GM12878 (cell line): ENCODE data around the gene MCOLN1. TPM values are rescaled to one million over a fixed set of nuclear protein-coding genes. Genes with fewer than 3 reads are reported as not detected.

Experiments used
- ATAC-seq: fragments of 200-7000 bp; cut with Tn5 transposase; 3 replicates; pipeline ENCODE4 v1.9.1; 2020; ENCODE audit warnings: mild to moderate bottlenecking, moderate library complexity
- Bru-seq: library from RNA; stranded (reverse); fragments of 400-500 nt; gene quantifications from one replicate; lab custom pipeline; 2021; lab: Mats Ljungman, UMichigan
- BruChase-seq, 2 experiments: library from RNA; stranded (reverse); fragments of 400-500 nt; gene quantifications; one replicate each; lab custom pipeline; 2021; lab: Mats Ljungman, UMichigan
- BruUV-seq: library from RNA; stranded (reverse); fragments of 400-500 nt; replicated peaks from 2 replicates; lab custom pipeline; 2021; lab: Mats Ljungman, UMichigan
- CTCF ChIA-PET: fragments of 300-600 bp; sonication (Branson Sonifier 250); formaldehyde crosslinking; extraction: SDS; loops from one replicate; lab custom pipeline; 2021; ENCODE audit warnings: inconsistent platforms; lab: Yijun Ruan, JAX
- POLR2A ChIA-PET: fragments of 350-600 bp; formaldehyde crosslinking; extraction: SDS; loops from one replicate; lab custom pipeline; 2021; ENCODE audit warnings: inconsistent platforms; lab: Charles Lee
- RAD21 ChIA-PET: fragments of 300-600 bp; sonication (Branson Sonifier 250); formaldehyde crosslinking; loops from one replicate; lab custom pipeline; 2023; ENCODE audit warnings: antibody characterized with exemption; ENCODE audit not compliant: unreplicated experiment; lab: Charles Lee
- SMC1A ChIA-PET: fragments of 300-600 bp; sonication (Branson Sonifier 250); formaldehyde crosslinking; loops from one replicate; lab custom pipeline; 2023; ENCODE audit not compliant: unreplicated experiment, uncharacterized antibody; lab: Charles Lee
- DNase-seq: peaks from one replicate; pipeline ENCODE4 v3.0.0-alpha.2; 2011; ENCODE audit warnings: low read depth, low spot score
- FAIRE-seq: peaks from 3 replicates; lab custom pipeline; 2011; peaks lifted over from hg19 to GRCh38; lab: Jason Lieb, UNC
- H2AFZ ChIP-seq: 2 replicates; pipeline ENCODE4 v1.6.0; 2011; ENCODE audit warnings: low read depth, low read length, control low read depth; ENCODE audit not compliant: control insufficient read depth
- H3K27ac ChIP-seq: 2 replicates; pipeline ENCODE4 v1.5.1; 2011; ENCODE audit warnings: control low read depth; ENCODE audit not compliant: control insufficient read depth, insufficient read depth
- H3K27me3 ChIP-seq, 2 experiments: replicated peaks in 1 of 2; 2 replicates each; pipeline versions ENCODE4 v1.6.0 to v1.6.1; 2011; ENCODE audit warnings: low read length in 1 of 2; ENCODE audit not compliant: control insufficient read depth in 2 of 2, insufficient read depth in 2 of 2
- H3K36me3 ChIP-seq, 2 experiments: 2 replicates each; pipeline ENCODE4 v1.5.1; 2011; ENCODE audit warnings: low read length in 1 of 2; ENCODE audit not compliant: control insufficient read depth in 2 of 2, insufficient read depth in 2 of 2
- H3K4me1 ChIP-seq: 2 replicates; pipeline ENCODE4 v1.6.1; 2011; ENCODE audit warnings: mild to moderate bottlenecking, low read length, moderate library complexity, mixed read lengths; ENCODE audit not compliant: control insufficient read depth, insufficient read depth
- H3K4me2 ChIP-seq: 2 replicates; pipeline ENCODE4 v1.6.0; 2011; ENCODE audit warnings: control low read depth; ENCODE audit not compliant: control insufficient read depth, insufficient read depth
- H3K4me3 ChIP-seq: fragments of 200-600 bp; sonication (generic); 2 replicates; pipeline ENCODE4 v1.5.1; 2016
- H3K79me2 ChIP-seq: 2 replicates; pipeline ENCODE4 v1.6.0; 2011; ENCODE audit warnings: low read length; ENCODE audit not compliant: control insufficient read depth, insufficient read depth
- H3K9ac ChIP-seq: 2 replicates; pipeline ENCODE4 v1.8.0; 2011; ENCODE audit warnings: low read length, control low read depth, mixed read lengths; ENCODE audit not compliant: control insufficient read depth, insufficient read depth
- H3K9me3 ChIP-seq: replicated peaks from 3 replicates; pipeline ENCODE4 v1.5.1; 2011; ENCODE audit warnings: mild to moderate bottlenecking, low read length; ENCODE audit not compliant: control insufficient read depth, insufficient read depth
- H4K20me1 ChIP-seq: 2 replicates; pipeline ENCODE4 v1.6.0; 2011; ENCODE audit not compliant: control insufficient read depth, insufficient read depth
- CBFB ChIP-seq: IDR thresholded peaks from 2 replicates; pipeline ENCODE4 v1.6.1; 2016; ENCODE audit warnings: antibody characterized with exemption, low read depth
- CBX5 ChIP-seq: sonication (generic); IDR thresholded peaks from 2 replicates; pipeline ENCODE4 v1.6.1; 2016; ENCODE audit warnings: low read depth, moderate library complexity, mild to moderate bottlenecking, inconsistent platforms
- CHD4 ChIP-seq: fragments of 200-600 bp; sonication (generic); IDR thresholded peaks from 2 replicates; pipeline ENCODE4 v1.6.1; 2016; ENCODE audit warnings: mild to moderate bottlenecking
- DPF2 ChIP-seq: fragments of 450-650 bp; IDR thresholded peaks from 2 replicates; pipeline ENCODE4 v1.6.1; 2017; ENCODE audit warnings: mild to moderate bottlenecking
- E2F8 ChIP-seq: fragments of 450-650 bp; IDR thresholded peaks from 2 replicates; pipeline ENCODE4 v1.6.1; 2018; ENCODE audit warnings: mild to moderate bottlenecking, low read depth, moderate library complexity; ENCODE audit not compliant: partially characterized antibody
- IKZF2 ChIP-seq, 2 experiments: fragments of 450-650 bp; IDR thresholded peaks; 2 replicates each; pipeline ENCODE4 v1.6.1; 2017; ENCODE audit warnings: mild to moderate bottlenecking in 2 of 2, moderate library complexity in 2 of 2
- JUND ChIP-seq: IDR thresholded peaks from 2 replicates; pipeline ENCODE4 v1.6.1; 2012; ENCODE audit warnings: low read depth, mild to moderate bottlenecking, low read length, improper control_type of control experiment, moderate library complexity
- KDM1A ChIP-seq: fragments of 200-600 bp; sonication (generic); IDR thresholded peaks from 2 replicates; pipeline ENCODE4 v1.6.1; 2016; ENCODE audit warnings: borderline replicate concordance
- NFYA ChIP-seq: IDR thresholded peaks from 2 replicates; pipeline ENCODE4 v1.6.1; 2011; ENCODE audit warnings: low read depth, mild to moderate bottlenecking, low read length, improper control_type of control experiment, borderline replicate concordance
- NRF1 ChIP-seq: conservative IDR thresholded peaks from 2 replicates; pipeline ENCODE4 v1.6.1; 2011; ENCODE audit warnings: mild to moderate bottlenecking, low read depth, low read length, improper control_type of control experiment
- PML ChIP-seq: IDR thresholded peaks from 2 replicates; pipeline ENCODE4 v1.6.1; 2012; ENCODE audit warnings: low read length, inconsistent platforms
- POLR2AphosphoS2 ChIP-seq: IDR thresholded peaks from 2 replicates; pipeline ENCODE4 v1.6.1; 2011; ENCODE audit warnings: low read depth, mild to moderate bottlenecking, low read length, improper control_type of control experiment, moderate library complexity
- RB1 ChIP-seq: fragments of 450-650 bp; formaldehyde crosslinking; IDR thresholded peaks from 2 replicates; pipeline ENCODE4 v1.6.1; 2017; ENCODE audit warnings: mild to moderate bottlenecking, borderline replicate concordance
- RBBP5 ChIP-seq: fragments of 200-600 bp; sonication (generic); conservative IDR thresholded peaks from 2 replicates; pipeline ENCODE4 v1.6.1; 2016
- SIN3A ChIP-seq: IDR thresholded peaks from 2 replicates; pipeline ENCODE4 v1.6.1; 2012; ENCODE audit warnings: low read depth, low read length, improper control_type of control experiment
- ZNF207 ChIP-seq: fragments of 450-650 bp; IDR thresholded peaks from 2 replicates; pipeline ENCODE4 v1.6.1; 2014; ENCODE audit warnings: antibody characterized with exemption, mild to moderate bottlenecking, borderline replicate concordance
- ZNF274 ChIP-seq: IDR thresholded peaks from one replicate; pipeline ENCODE4 v1.8.0; 2011; ENCODE audit not compliant: insufficient read length, insufficient read depth
- WGBS: methylation state at CpG from one replicate; pipeline ENCODE4 v1.1.6; 2016; ENCODE audit warnings: low lambda C conversion rate; ENCODE audit not compliant: insufficient replicate concordance, insufficient coverage; ENCODE audit errors: missing lambda C conversion rate; 5-methylcytosine and 5-hydroxymethylcytosine counted together
- in situ Hi-C: fragments of 300-500 bp; cut with MboI; formaldehyde crosslinking; loops from 9 replicates; pipeline ENCODE4 v1.14.3; 2018; ENCODE audit warnings: mixed read lengths
- intact Hi-C: fragments of 100-400 bp; cut with micrococcal nuclease; formaldehyde crosslinking; loops from one replicate; pipeline ENCODE4 v1.14.2; 2022; ENCODE audit not compliant: unreplicated experiment
- long read RNA-seq, 2 experiments: library from polyadenylated mRNA; unstranded; transcript quantifications; one replicate each; pipeline ENCODE4 v2.0.0, GENCODE V29; 2019 to 2020
- polyA minus RNA-seq, 3 experiments: library from RNA; depleted of rRNA, polyadenylated mRNA; stranded (reverse); fragments of >200 nt; gene quantifications; 2 replicates each; pipeline ENCODE4 v1.2.3, GENCODE V29; 2011
- polyA plus RNA-seq, 11 experiments: library from polyadenylated mRNA; depleted of rRNA in 4 of 11; unstranded in 6 of 11; stranded (reverse) in 5 of 11; fragments of >200 nt; fragmentation: Nextera tagmentation in 4 of 11; fragmentation: Illumina TruSeq in 1 of 11; extraction: Ambion mirVana in 4 of 11; extraction: Trizol in 1 of 11; gene quantifications; 1 replicate in 1 of 11; 2 replicates in 10 of 11; pipeline versions ENCODE4 v1.2.1 to v1.2.3, GENCODE V29; 2011 to 2016; ENCODE audit warnings: inconsistent platforms in 2 of 11, missing spikeins in 2 of 11, low read depth in 1 of 11
- total RNA-seq, 4 experiments: library from RNA; depleted of rRNA in 3 of 4; stranded (reverse); fragments of >200 nt in 3 of 4; fragmentation: Illumina TruSeq in 1 of 4; extraction: Trizol in 1 of 4; gene quantifications; 2 replicates each; pipeline versions ENCODE4 v1.2.1 to v1.2.3, GENCODE V29; 2013 to 2021

The MCOLN1 gene
- 9.1 and 9.6 TPM in 2 replicates for total RNA-seq (2013; cell fraction: nucleolus; rRNA removed)
- total RNA-seq (2014; rRNA removed) (2.2 and 2.8 TPM in 2 replicates), total RNA-seq (2014; rRNA removed; fragmentation: Illumina TruSeq; extraction: Trizol) (2.3 and 3.0 TPM in 2 replicates), total RNA-seq (2021) (10.9 and 13.9 TPM in 2 replicates), polyA plus RNA-seq (2011; rRNA removed) (2.8 and 6.0 TPM in 2 replicates), polyA plus RNA-seq (2014; fragmentation: Illumina TruSeq; extraction: Trizol) (1.9 and 3.7 TPM in 2 replicates), polyA plus RNA-seq (2014; fragmentation: Nextera tagmentation; extraction: Ambion mirVana) (1 to 10 TPM in 1 of 2 experiments, under 1 TPM in 1; 0.42 to 1.4 TPM), polyA plus RNA-seq (2014; rRNA removed) (13.6 and 15.6 TPM in 2 replicates), polyA plus RNA-seq (2016; fragmentation: Nextera tagmentation; extraction: Ambion mirVana) (10 to 100 TPM; 12.4 to 14.4 TPM), polyA minus RNA-seq (2011; rRNA and poly(A)+ RNA removed) (8.1 and 11.8 TPM in 2 replicates), Bru-seq, nascent RNA (percentile 49 among the genes with signal in this experiment), BruChase-seq, experiment 1, labeled RNA remaining after a 6-hour chase (percentile 52 among the genes with signal in this experiment), BruChase-seq, experiment 2, labeled RNA remaining after a 2-hour chase (percentile 47 among the genes with signal in this experiment)
- 2.7 TPM for polyA plus RNA-seq (2011; ENCODE audit: low read depth)
- 5.7 and 8.7 TPM in 2 replicates for polyA plus RNA-seq (2011; cell fraction: cytosol; rRNA removed)
- polyA plus RNA-seq (2011; cell fraction: nucleus; rRNA removed) = 26.1 and 38.4 TPM in 2 replicates
- 5.5 and 6.2 TPM in 2 replicates for polyA plus RNA-seq (2012)
- polyA minus RNA-seq (2011; cell fraction: cytosol; rRNA and poly(A)+ RNA removed) = 2.9 and 3.7 TPM in 2 replicates
- 3.7 and 7.2 TPM in 2 replicates for polyA minus RNA-seq (2011; cell fraction: nucleus; rRNA and poly(A)+ RNA removed)
- long read RNA-seq, experiment 1, partial matches to known transcripts = 0 of 3 reads
- long read RNA-seq, experiment 1, other reads (novel, unspliced or antisense) = 1 of 3 reads
- long read RNA-seq, experiment 2, partial matches to known transcripts = 1 of 1 reads
- long read RNA-seq, experiment 2, other reads (novel, unspliced or antisense) = 0 of 1 reads

- H3K79me2 ChIP-seq = no peaks in the 10 kb centered on the region
- H3K4me1 ChIP-seq = peaks cover 4% of the 10 kb centered on the region; the same call in 1 of the 2 replicates
- no peaks in the 10 kb centered on the region for H3K27me3 ChIP-seq
- H4K20me1 ChIP-seq = no peaks in the 10 kb centered on the region
- ATAC-seq (peak; percentile 96), DNase-seq (peak; percentile 91), FAIRE-seq (peak; percentile 98)
- in situ Hi-C loops = no loop called here
- no peak within 1 kb of the TSS for H3K27ac ChIP-seq
- ChIA-PET SMC1A (interaction anchor here (0.8 to 1.8 kb wide), 4 partner anchors 10 to 135 kb away, joined by 3 to 10 read pairs (median 3); partner anchors contain the start of gene PNPLA6), RAD21 (interaction anchor here (0.8 to 2.1 kb wide), 6 partner anchors 11 to 277 kb away, joined by 3 to 7 read pairs (median 4); partner anchors contain the start of gene PNPLA6), CTCF (interaction anchor here (1.4 to 2.4 kb wide), 5 partner anchors 12 to 420 kb away, joined by 3 to 9 read pairs (median 5); no protein-coding TSS in a partner anchor), POLR2A (interaction anchor here (0.6 to 3.2 kb wide), 3 partner anchors 12 to 194 kb away, joined by 3 to 28 read pairs (median 3); partner anchors contain the start of gene PNPLA6)
- no peaks in the 10 kb centered on the region for H3K9me3 ChIP-seq
- BruUV-seq = no TSS peak
- H3K9ac ChIP-seq = peak within 1 kb of the TSS; percentile 80
- H3K4me2 ChIP-seq = peak within 1 kb of the TSS; percentile 99
- peak within 1 kb of the TSS; percentile 76 for H3K4me3 ChIP-seq
- 5% methylated on average over 59 of the region's 65 CpGs for WGBS
- peak within 1 kb of the TSS; percentile 90 for H2AFZ ChIP-seq
- intact Hi-C loops = no loop called here
- no peaks in the 10 kb centered on the region for H3K36me3 ChIP-seq
- TF ChIP-seq JUND (no peak), CHD4 (no peak), CBFB (0 out of 2 replicates have a peak, but pooled peaks have one; percentile 30), PML (no peak), SIN3A (peak; percentile 99), ZNF274 (no peak), RBBP5 (no peak), E2F8 (no peak), RB1 (peak; percentile 81; the same call in 1 of the 2 replicates), ZNF207 (peak; percentile 91), POLR2AphosphoS2 (no peak), IKZF2 (IDR thresholded peaks at IDR 0.05) (peak in 1 of 2 experiments; percentile 30; a peak in 2 of 4 replicates), NRF1 (peak; percentile 85), NFYA (no peak), DPF2 (peak; percentile 90), CBX5 (no peak), KDM1A (no peak)
Observed at GRCh38 chr19:7522072-7522922, at the start of gene MCOLN1. Gene MCOLN1 (plus strand): TSS chr19:7522624. CDS start chr19:7522751, 127 bp downstream.
